Activated B cell treated with CpG ODN at 0.5 μM for 24 hours (primary cell): ENCODE results near the gene YBX2. TPM values are rescaled to one million over a fixed set of nuclear protein-coding genes. Genes with fewer than 3 reads are reported as not detected.

ENCODE experiments used
- ATAC-seq: fragments of 200-7000 bp; cut with Tn5 transposase; one replicate; pipeline ENCODE4 v1.10.0; 2021; ENCODE audit warnings: low read depth, mild to moderate bottlenecking, moderate library complexity
- CTCF ChIA-PET: fragments of 350-600 bp; sonication (Branson Sonifier 250); formaldehyde crosslinking; loops from one replicate; lab custom pipeline; 2021; ENCODE audit warnings: antibody characterized with exemption; lab: Charles Lee
- POLR2A ChIA-PET: fragments of 350-600 bp; sonication (Branson Sonifier 250); formaldehyde crosslinking; loops from one replicate; lab custom pipeline; 2021; ENCODE audit warnings: antibody characterized with exemption; lab: Charles Lee
- DNase-seq: peaks from one replicate; pipeline ENCODE4 v3.0.0; 2022
- H3K27ac Mint-ChIP-seq: one replicate; pipeline ENCODE4 v1.8.0; 2020; ENCODE audit warnings: mixed read lengths
- H3K27me3 Mint-ChIP-seq: one replicate; pipeline ENCODE4 v1.8.0; 2021; ENCODE audit warnings: mixed read lengths
- H3K36me3 Mint-ChIP-seq: one replicate; pipeline ENCODE4 v1.8.0; 2021; ENCODE audit warnings: low read depth, mixed read lengths
- H3K4me1 Mint-ChIP-seq: one replicate; pipeline ENCODE4 v1.8.0; 2021; ENCODE audit warnings: mixed read lengths
- H3K4me3 Mint-ChIP-seq: one replicate; pipeline ENCODE4 v1.8.0; 2020; ENCODE audit warnings: mild to moderate bottlenecking, mixed read lengths
- H3K9me3 Mint-ChIP-seq: one replicate; pipeline ENCODE4 v1.8.0; 2020; ENCODE audit warnings: mixed read lengths
- CTCF ChIP-seq: fragments of 200-600 bp; IDR thresholded peaks from one replicate; pipeline ENCODE4 v1.8.0; 2022; ENCODE audit warnings: antibody characterized with exemption, mild to moderate bottlenecking
- intact Hi-C: fragments of 100-400 bp; cut with micrococcal nuclease; formaldehyde crosslinking; loops from one replicate; pipeline ENCODE4 v1.15.1; 2024
- total RNA-seq: library from RNA; stranded (reverse); gene quantifications from 2 replicates; pipeline ENCODE4 v1.2.3, GENCODE V29; 2022

The YBX2 gene
- total RNA-seq, 1 donor from 2014 or later, result 0.16 TPM

DNA sequence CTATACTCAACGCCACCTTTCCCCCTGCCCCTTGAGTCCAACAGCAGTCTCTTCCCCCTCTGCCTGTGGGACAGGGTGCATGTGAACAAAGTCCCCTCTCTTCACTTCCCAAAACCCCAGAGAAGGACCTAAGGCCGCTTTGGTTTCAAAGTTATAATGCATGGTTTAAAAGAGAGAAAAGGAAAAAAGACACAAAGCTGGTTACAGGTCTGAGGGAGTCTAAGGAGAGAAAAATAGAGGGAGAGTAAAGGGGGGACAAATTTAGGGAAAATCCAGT, 51.0 kb downstream of the YBX2 start:
- no peak for DNase-seq
- POLR2A ChIA-PET, result interaction anchor here (0.8 to 15.0 kb wide), 5 partner anchors 9 to 444 kb away, joined by 3 to 245 read pairs (median 9); partner anchors contain the start of genes ACADVL, DLG4, DVL2 and TP53
- no peaks in the 10 kb centered on the region for H3K9me3 Mint-ChIP-seq
- H3K27ac Mint-ChIP-seq, result peak overlapping the region; percentile 100
- H3K4me1 Mint-ChIP-seq, result peaks cover 40% of the 10 kb centered on the region
- H3K36me3 Mint-ChIP-seq, result peaks cover 67% of the 10 kb centered on the region
- no peaks in the 10 kb centered on the region for H3K27me3 Mint-ChIP-seq
- intact Hi-C loops, result no loop called here
- no peak for ATAC-seq
- peak overlapping the region; percentile 99 for H3K4me3 Mint-ChIP-seq
- CTCF ChIA-PET, result interaction anchor here (1.3 kb wide), 1 partner anchor 53 kb away, joined by 4 read pairs; no protein-coding TSS in a partner anchor
- no peak for TF ChIP-seq CTCF

GRCh38 chr17:7242717-7243452, 51.6 kb downstream of the YBX2 start:
- ATAC-seq (peak; percentile 34), DNase-seq (peak; percentile 88)
- no peak for TF ChIP-seq CTCF
- peak overlapping the region; percentile 100 for H3K27ac Mint-ChIP-seq
- H3K4me3 Mint-ChIP-seq, result peak overlapping the region; percentile 99
- peaks cover 67% of the 10 kb centered on the region for H3K36me3 Mint-ChIP-seq
- intact Hi-C loops, result loop anchor here (1.0 kb wide), 3 partner anchors 9 to 64 kb away; partner anchors contain the start of genes EIF5A and ELP5
- no peaks in the 10 kb centered on the region for H3K27me3 Mint-ChIP-seq
- peaks cover 40% of the 10 kb centered on the region for H3K4me1 Mint-ChIP-seq
- H3K9me3 Mint-ChIP-seq, result no peaks in the 10 kb centered on the region
- CTCF ChIA-PET, result interaction anchor here (0.7 to 1.3 kb wide), 4 partner anchors 9 to 190 kb away, joined by 3 to 8 read pairs (median 4); partner anchors contain the start of genes ACADVL, CTDNEP1 and DLG4
- POLR2A ChIA-PET, result interaction anchor here (0.6 to 15.0 kb wide), 16 partner anchors 7 to 1052 kb away, joined by 3 to 245 read pairs (median 6); partner anchors contain the start of genes ACADVL, ACAP1, CTDNEP1 and DLG4

GRCh38 chr17:7241783-7242716, 52.4 kb downstream of the YBX2 start, which contains the start of gene GABARAP:
Gene GABARAP, minus strand, starts transcription at chr17:7242449. Its CDS starts 119 bp downstream, at chr17:7242330.
- H3K36me3 Mint-ChIP-seq, result peaks cover 67% of the 10 kb centered on the region
- CTCF ChIA-PET, result interaction anchor here (0.7 to 1.3 kb wide), 4 partner anchors 9 to 190 kb away, joined by 3 to 8 read pairs (median 4); partner anchors contain the start of genes ACADVL, CTDNEP1 and DLG4
- POLR2A ChIA-PET, result interaction anchor here (0.5 to 15.0 kb wide), 18 partner anchors 8 to 1053 kb away, joined by 3 to 245 read pairs (median 8); partner anchors contain the start of genes ACADVL, ACAP1, CTDNEP1 and DLG4
- H3K4me3 Mint-ChIP-seq, result peak within 1 kb of the TSS; percentile 99
- no peak for TF ChIP-seq CTCF
- peak; percentile 51 for ATAC-seq
- no peaks in the 10 kb centered on the region for H3K9me3 Mint-ChIP-seq
- peaks cover 43% of the 10 kb centered on the region for H3K4me1 Mint-ChIP-seq
- H3K27ac Mint-ChIP-seq, result peak within 1 kb of the TSS; percentile 100
- H3K27me3 Mint-ChIP-seq, result no peaks in the 10 kb centered on the region
- intact Hi-C loops, result loop anchor here (1.0 kb wide), 3 partner anchors 10 to 65 kb away; partner anchors contain the start of genes EIF5A and ELP5
- DNase-seq, result peak; percentile 91

- DNase-seq (no peak), ATAC-seq (no peak)
- POLR2A ChIA-PET, result interaction anchor here (0.8 to 15.0 kb wide), 6 partner anchors 9 to 1054 kb away, joined by 3 to 245 read pairs (median 18); partner anchors contain the start of genes ACADVL, CTDNEP1, DLG4 and ELP5
- CTCF ChIA-PET, result no interaction called here
- no peak for TF ChIP-seq CTCF
- intact Hi-C loops, result no loop called here
- H3K4me1 Mint-ChIP-seq, result peaks cover 45% of the 10 kb centered on the region
- H3K4me3 Mint-ChIP-seq, result peak overlapping the region; percentile 99
- peaks cover 67% of the 10 kb centered on the region for H3K36me3 Mint-ChIP-seq
- H3K27me3 Mint-ChIP-seq, result no peaks in the 10 kb centered on the region
- H3K27ac Mint-ChIP-seq, result peak overlapping the region; percentile 100
- H3K9me3 Mint-ChIP-seq, result no peaks in the 10 kb centered on the region
Measured at GRCh38 chr17:7241090-7241733, 53.2 kb downstream of the YBX2 start.
